H9 (cell line): ENCODE results near the gene ENO1. TPM values are rescaled to one million over a fixed set of nuclear protein-coding genes. Genes with fewer than 3 reads are reported as not detected.

Experiments
- DNase-seq: peaks from one replicate; pipeline ENCODE4 v3.0.0-alpha.2; 2017
- H2AFZ ChIP-seq: one replicate; pipeline ENCODE4 v1.6.1; 2013; ENCODE audit warnings: mild to moderate bottlenecking, low read length, control low read depth, moderate library complexity
- H2AK5ac ChIP-seq: 2 replicates; pipeline ENCODE4 v1.6.1; 2013; ENCODE audit warnings: low read length, control low read depth, mixed read lengths; ENCODE audit not compliant: insufficient read length
- H2BK120ac ChIP-seq: one replicate; pipeline ENCODE4 v1.6.1; 2013; ENCODE audit warnings: low read depth, mild to moderate bottlenecking, low read length, control low read depth, inconsistent platforms; ENCODE audit not compliant: poor library complexity, severe bottlenecking
- H2BK12ac ChIP-seq: 2 replicates; pipeline ENCODE4 v1.6.1; 2013; ENCODE audit warnings: low read length, control low read depth, mixed read lengths, low read depth; ENCODE audit not compliant: insufficient read length
- H2BK15ac ChIP-seq: 2 replicates; pipeline ENCODE4 v1.6.1; 2013; ENCODE audit warnings: low read depth, low read length, control low read depth
- H2BK20ac ChIP-seq: one replicate; pipeline ENCODE4 v1.6.1; 2013; ENCODE audit warnings: low read depth, mild to moderate bottlenecking, low read length, control low read depth, inconsistent platforms; ENCODE audit not compliant: poor library complexity, severe bottlenecking
- H2BK5ac ChIP-seq: 2 replicates; pipeline ENCODE4 v1.6.1; 2013; ENCODE audit warnings: low read length, control low read depth, mixed read lengths; ENCODE audit not compliant: insufficient read length
- H3K14ac ChIP-seq: 2 replicates; pipeline ENCODE4 v1.6.1; 2013; ENCODE audit warnings: low read length, control low read depth; ENCODE audit not compliant: insufficient read depth
- H3K18ac ChIP-seq: 2 replicates; pipeline ENCODE4 v1.6.1; 2013; ENCODE audit warnings: low read depth, mild to moderate bottlenecking, mixed read lengths, low read length, control low read depth; ENCODE audit not compliant: insufficient read length
- H3K23ac ChIP-seq: 2 replicates; pipeline ENCODE4 v1.6.1; 2013; ENCODE audit warnings: low read length, control low read depth, mixed read lengths, low read depth; ENCODE audit not compliant: insufficient read length
- H3K23me2 ChIP-seq: 2 replicates; pipeline ENCODE4 v1.6.1; 2013; ENCODE audit warnings: low read depth, mild to moderate bottlenecking, mixed read lengths, low read length, control low read depth; ENCODE audit not compliant: insufficient read length, poor library complexity, severe bottlenecking
- H3K27ac ChIP-seq: 2 replicates; pipeline ENCODE4 v1.5.1; 2013; ENCODE audit warnings: low read length, control low read depth, mixed read lengths, low read depth; ENCODE audit not compliant: insufficient read length
- H3K27me3 ChIP-seq: 2 replicates; pipeline ENCODE4 v1.6.1; 2013; ENCODE audit warnings: low read length, control low read depth, inconsistent platforms; ENCODE audit not compliant: insufficient read depth
- H3K4ac ChIP-seq: 2 replicates; pipeline ENCODE4 v1.6.1; 2013; ENCODE audit warnings: low read depth, mild to moderate bottlenecking, control low read depth, inconsistent platforms, low read length, moderate library complexity
- H3K4me1 ChIP-seq: 2 replicates; pipeline ENCODE4 v1.6.1; 2013; ENCODE audit warnings: low read length, control low read depth, inconsistent platforms; ENCODE audit not compliant: insufficient read depth
- H3K4me2 ChIP-seq: 2 replicates; pipeline ENCODE4 v1.6.1; 2013; ENCODE audit warnings: low read length, control low read depth, mixed read lengths; ENCODE audit not compliant: insufficient read length, insufficient read depth
- H3K56ac ChIP-seq: 2 replicates; pipeline ENCODE4 v1.6.1; 2013; ENCODE audit warnings: low read depth, mild to moderate bottlenecking, mixed read lengths, low read length, control low read depth; ENCODE audit not compliant: insufficient read length
- H3K79me1 ChIP-seq: 2 replicates; pipeline ENCODE4 v1.6.1; 2013; ENCODE audit warnings: low read depth, mild to moderate bottlenecking, moderate library complexity, low read length, control low read depth, inconsistent platforms; ENCODE audit not compliant: insufficient read depth, poor library complexity, severe bottlenecking
- H3K79me2 ChIP-seq: 2 replicates; pipeline ENCODE4 v1.6.1; 2013; ENCODE audit warnings: low read length, control low read depth, inconsistent platforms; ENCODE audit not compliant: insufficient read depth
- H3K9ac ChIP-seq: 2 replicates; pipeline ENCODE4 v1.6.1; 2013; ENCODE audit warnings: low read length, control low read depth, mixed read lengths; ENCODE audit not compliant: insufficient read length; ENCODE audit errors: extremely low read depth
- H3K9me3 ChIP-seq: one replicate; pipeline ENCODE4 v1.6.1; 2013; ENCODE audit warnings: low read depth, low read length, inconsistent platforms; ENCODE audit not compliant: control insufficient read depth
- H3T11ph ChIP-seq: one replicate; pipeline ENCODE4 v1.6.1; 2013; ENCODE audit warnings: mild to moderate bottlenecking, low read length, control low read depth, inconsistent platforms
- H4K20me1 ChIP-seq: one replicate; pipeline ENCODE4 v1.6.1; 2013; ENCODE audit not compliant: control insufficient read depth, insufficient read length, insufficient read depth
- H4K5ac ChIP-seq: 2 replicates; pipeline ENCODE4 v1.6.1; 2013; ENCODE audit warnings: low read depth, mild to moderate bottlenecking, mixed read lengths, low read length, control low read depth; ENCODE audit not compliant: insufficient read length
- H4K8ac ChIP-seq: replicated peaks from 2 replicates; pipeline ENCODE4 v1.6.1; 2013; ENCODE audit warnings: low read length, control low read depth, mixed read lengths, low read depth; ENCODE audit not compliant: insufficient read length
- H4K91ac ChIP-seq: 2 replicates; pipeline ENCODE4 v1.6.1; 2013; ENCODE audit warnings: low read depth, mild to moderate bottlenecking, moderate library complexity, mixed read lengths, low read length, control low read depth; ENCODE audit not compliant: insufficient read length
- H3K27ac Mint-ChIP-seq, 3 experiments: 2 replicates in 2 of 3; 3 replicates in 1 of 3; pipeline ENCODE4 v1.8.0; 2020 to 2021; ENCODE audit warnings: mixed read lengths in 3 of 3, mild to moderate bottlenecking in 1 of 3, moderate library complexity in 1 of 3
- H3K27me3 Mint-ChIP-seq: 2 replicates; pipeline ENCODE4 v1.8.0; 2021; ENCODE audit warnings: low read depth, mild to moderate bottlenecking, moderate library complexity, mixed read lengths
- H3K36me3 Mint-ChIP-seq, 3 experiments: 2 replicates in 2 of 3; 3 replicates in 1 of 3; pipeline ENCODE4 v1.8.0; 2020 to 2021; ENCODE audit warnings: low read depth in 3 of 3, mixed read lengths in 3 of 3; ENCODE audit not compliant: insufficient read depth in 1 of 3
- H3K4me1 Mint-ChIP-seq, 2 experiments: 2 replicates each; pipeline ENCODE4 v1.8.0; 2020; ENCODE audit warnings: mixed read lengths in 2 of 2
- H3K4me3 Mint-ChIP-seq, 2 experiments: 2 replicates in 1 of 2; 3 replicates in 1 of 2; pipeline ENCODE4 v1.8.0; 2020 to 2021; ENCODE audit warnings: mild to moderate bottlenecking in 2 of 2, mixed read lengths in 2 of 2, moderate library complexity in 1 of 2
- H3K9me3 Mint-ChIP-seq, 2 experiments: 2 replicates in 1 of 2; 3 replicates in 1 of 2; pipeline ENCODE4 v1.8.0; 2020; ENCODE audit warnings: mild to moderate bottlenecking in 2 of 2, mixed read lengths in 2 of 2, moderate library complexity in 1 of 2
- CTCF ChIP-seq: fragments of 200-600 bp; sonication (generic); conservative IDR thresholded peaks from 3 replicates; pipeline ENCODE4 v1.8.0; 2021; ENCODE audit warnings: antibody characterized with exemption, mild to moderate bottlenecking
- whole genome bisulfite sequencing: extraction: QIAGEN DNeasy Blood & Tissue Kit; methylation state at CpG from one replicate; pipeline ENCODE4 v1.1.7; 2013; ENCODE audit warnings: missing lambda C conversion rate, low lambda C conversion rate, mixed read lengths; ENCODE audit not compliant: insufficient read length; ENCODE audit errors: extremely low coverage; 5-methylcytosine and 5-hydroxymethylcytosine counted together
- total RNA-seq: library from RNA; stranded (reverse); gene quantifications from 2 replicates; pipeline ENCODE4 v1.2.1, GENCODE V29; 2021

Gene ENO1
- total RNA-seq, 1 experiment from 2014 or later = 1,781 TPM

- H3K36me3 Mint-ChIP-seq = no peaks in the 10 kb centered on the region
- peak overlapping the region in 2 of 3 experiments; percentile 72 to 99; a peak in 4 of 7 replicates for H3K27ac Mint-ChIP-seq
- Histone ChIP-seq H4K91ac (no peak overlapping the region), H3K4me1 (peaks cover 10% of the 10 kb centered on the region; the same call in 1 of the 2 replicates), H3K27me3 (no peaks in the 10 kb centered on the region), H2BK5ac (no peak overlapping the region), H3K56ac (no peak overlapping the region), H3K23ac (no peak overlapping the region), H3K79me2 (peaks cover 23% of the 10 kb centered on the region; the same call in 1 of the 2 replicates), H2AFZ (no peak overlapping the region), H3K9me3 (no peaks in the 10 kb centered on the region), H3K4ac (no peak overlapping the region), H3K79me1 (peaks cover 2% of the 10 kb centered on the region), H2AK5ac (no peak overlapping the region), H3K14ac (no peak overlapping the region), H4K20me1 (no peaks in the 10 kb centered on the region), H3K27ac (no peak overlapping the region), H3K18ac (no peak overlapping the region), H3K23me2 (peaks cover 4% of the 10 kb centered on the region), H3T11ph (no peak overlapping the region), H4K8ac (no peak overlapping the region), H3K4me2 (peak overlapping the region; percentile 74), H3K9ac (no peak overlapping the region), H4K5ac (no peak overlapping the region), H2BK120ac (no peak overlapping the region), H2BK15ac (no peak overlapping the region), H2BK12ac (no peak overlapping the region), H2BK20ac (no peak overlapping the region)
- H3K4me3 Mint-ChIP-seq = peak overlapping the region; percentile 88 to 93
- H3K9me3 Mint-ChIP-seq = no peaks in the 10 kb centered on the region; a peak in 1 of 5 replicates
- TF ChIP-seq CTCF = no peak
- no peak for DNase-seq
- peaks cover 39 to 41% of the 10 kb centered on the region in 2 experiments for H3K4me1 Mint-ChIP-seq
- no peaks in the 10 kb centered on the region for H3K27me3 Mint-ChIP-seq
- no CpG with 5 or more reads among the region's 3 CpGs for WGBS
Measured at GRCh38 chr1:8816264-8816663, 62.2 kb downstream of the ENO1 start.
